ENCODE measurements around the gene CSRP2. TPM values are rescaled to one million over a fixed set of nuclear protein-coding genes. Genes with fewer than 3 reads are reported as not detected.

CSRP2 gene
- total RNA-seq: 10 to 100 TPM; 14.8 to 95.6 (median 24.7) TPM

GRCh38 chr12:76878899-76879709, at the start of gene CSRP2:
CSRP2 (minus strand) TSS chr12:76879019; CDS start chr12:76866260, 12,759 bp downstream.
- TF ChIP-seq, protein P1, sequence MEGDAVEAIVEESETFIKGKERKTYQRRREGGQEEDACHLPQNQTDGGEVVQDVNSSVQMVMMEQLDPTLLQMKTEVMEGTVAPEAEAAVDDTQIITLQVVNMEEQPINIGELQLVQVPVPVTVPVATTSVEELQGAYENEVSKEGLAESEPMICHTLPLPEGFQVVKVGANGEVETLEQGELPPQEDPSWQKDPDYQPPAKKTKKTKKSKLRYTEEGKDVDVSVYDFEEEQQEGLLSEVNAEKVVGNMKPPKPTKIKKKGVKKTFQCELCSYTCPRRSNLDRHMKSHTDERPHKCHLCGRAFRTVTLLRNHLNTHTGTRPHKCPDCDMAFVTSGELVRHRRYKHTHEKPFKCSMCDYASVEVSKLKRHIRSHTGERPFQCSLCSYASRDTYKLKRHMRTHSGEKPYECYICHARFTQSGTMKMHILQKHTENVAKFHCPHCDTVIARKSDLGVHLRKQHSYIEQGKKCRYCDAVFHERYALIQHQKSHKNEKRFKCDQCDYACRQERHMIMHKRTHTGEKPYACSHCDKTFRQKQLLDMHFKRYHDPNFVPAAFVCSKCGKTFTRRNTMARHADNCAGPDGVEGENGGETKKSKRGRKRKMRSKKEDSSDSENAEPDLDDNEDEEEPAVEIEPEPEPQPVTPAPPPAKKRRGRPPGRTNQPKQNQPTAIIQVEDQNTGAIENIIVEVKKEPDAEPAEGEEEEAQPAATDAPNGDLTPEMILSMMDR (IDR thresholded peaks at IDR 0.05; ENCODE audit: low read depth): no peak

- TF ChIP-seq, protein P1 (IDR thresholded peaks at IDR 0.05; ENCODE audit: low read depth): no peak
Observed at GRCh38 chr12:76927170-76927784, 48.5 kb upstream of the CSRP2 start.

GRCh38 chr12:76925135-76925534, 46.3 kb upstream of the CSRP2 start:
- TF ChIP-seq, protein P1 (IDR thresholded peaks at IDR 0.05; ENCODE audit: low read depth): no peak

DNA sequence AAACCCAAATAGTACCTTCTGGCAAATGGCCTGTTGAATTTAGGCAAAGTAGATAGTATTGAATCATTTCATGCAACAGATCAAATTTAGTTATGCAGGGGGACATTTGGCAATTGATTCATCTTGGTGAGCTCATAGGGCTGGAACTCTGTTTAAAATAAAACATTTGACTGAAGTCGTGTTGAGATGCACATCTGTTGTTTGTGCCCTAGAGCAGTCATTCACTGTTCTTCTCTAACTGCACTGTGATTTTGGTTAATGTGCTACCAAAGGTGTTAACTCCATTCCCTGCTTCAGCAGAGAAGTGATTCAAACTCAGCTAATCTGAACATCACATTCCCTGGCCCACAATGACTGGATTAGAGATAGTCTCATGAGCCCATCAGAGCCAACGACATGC, 44.0 kb upstream of the CSRP2 start:
- TF ChIP-seq, protein P1 (IDR thresholded peaks at IDR 0.05; ENCODE audit: low read depth): no peak

- TF ChIP-seq, protein P1 (IDR thresholded peaks at IDR 0.05; ENCODE audit: low read depth): no peak
Observed at GRCh38 chr12:76921891-76922664, 43.3 kb upstream of the CSRP2 start.

GRCh38 chr12:76921100-76921471, 42.3 kb upstream of the CSRP2 start:
- TF ChIP-seq, protein P1 (IDR thresholded peaks at IDR 0.05; ENCODE audit: low read depth): no peak

Measured in subcutaneous adipose tissue (tissue), 4 donors.